T47D (cell line): Measurements from ENCODE around the gene L1TD1.

Experiments
- DNase-seq, 2 experiments: peaks; one replicate each; pipeline versions ENCODE4 v3.0.0 to v3.0.0-alpha.2; 2011 to 2012; ENCODE audit warnings: low read depth in 1 of 2, low spot score in 1 of 2
- JUND ChIP-seq: IDR thresholded peaks from 2 replicates; pipeline ENCODE4 v1.6.1; 2012; ENCODE audit warnings: low read depth
- in situ Hi-C: cut with HindIII; loops from 2 replicates; pipeline ENCODE4 v1.10.0; 2016; ENCODE audit warnings: low sequenced_read_pairs, low pct_unique_long_range_greater_than_20kb

The L1TD1 gene

DNA sequence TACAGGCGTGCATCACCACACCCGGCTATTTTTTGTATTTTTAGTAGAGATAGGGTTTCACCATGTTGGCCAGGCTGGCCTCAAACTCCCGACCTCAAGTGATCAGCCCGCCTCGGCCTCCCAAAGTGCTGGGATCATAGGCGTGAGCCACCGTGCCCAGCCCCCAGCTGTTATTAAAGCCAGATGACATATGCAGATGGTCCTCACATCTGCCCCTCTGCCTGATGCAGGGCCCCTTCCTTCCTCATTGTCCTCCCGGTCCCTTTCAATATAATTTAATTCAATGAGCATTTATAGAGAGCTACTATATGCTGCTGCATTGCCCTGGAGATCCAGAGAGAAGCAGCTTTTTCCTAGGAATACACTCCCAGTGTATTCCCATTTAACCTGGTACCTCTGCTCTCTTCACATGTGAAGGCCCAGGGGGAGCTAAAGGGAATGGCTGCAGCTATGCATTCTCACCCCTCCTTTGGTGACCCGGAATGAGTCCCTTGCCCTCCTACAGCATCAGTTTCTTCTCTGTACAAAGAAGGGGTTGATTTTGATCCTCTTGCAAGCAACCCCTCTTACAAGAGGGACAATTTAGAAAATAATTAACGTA lies 55.6 kb downstream of the L1TD1 start:
- DNase-seq, result no peak
- TF ChIP-seq JUND, result no peak
- in situ Hi-C loops, result no loop called here

DNA sequence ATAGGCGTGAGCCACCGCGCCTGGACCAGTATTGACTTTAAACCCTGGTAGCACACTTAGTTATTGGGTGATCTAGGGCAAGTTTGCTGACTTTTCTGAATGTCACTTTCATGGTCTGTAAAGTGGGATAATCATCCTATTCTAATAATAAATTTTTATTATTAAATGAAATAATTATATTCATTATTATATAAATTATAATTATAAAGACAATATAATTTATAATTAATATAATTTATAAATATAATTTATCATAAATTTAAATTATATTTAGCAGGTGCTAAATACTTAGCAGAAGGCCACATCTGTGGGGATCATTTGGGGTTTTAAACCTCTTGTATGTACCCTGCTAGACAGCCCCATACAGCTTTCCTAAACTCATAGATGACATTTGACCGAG lies 64.9 kb downstream of the L1TD1 start:
- DNase-seq, result no peak
- in situ Hi-C loops, result no loop called here
- no peak for TF ChIP-seq JUND

DNA sequence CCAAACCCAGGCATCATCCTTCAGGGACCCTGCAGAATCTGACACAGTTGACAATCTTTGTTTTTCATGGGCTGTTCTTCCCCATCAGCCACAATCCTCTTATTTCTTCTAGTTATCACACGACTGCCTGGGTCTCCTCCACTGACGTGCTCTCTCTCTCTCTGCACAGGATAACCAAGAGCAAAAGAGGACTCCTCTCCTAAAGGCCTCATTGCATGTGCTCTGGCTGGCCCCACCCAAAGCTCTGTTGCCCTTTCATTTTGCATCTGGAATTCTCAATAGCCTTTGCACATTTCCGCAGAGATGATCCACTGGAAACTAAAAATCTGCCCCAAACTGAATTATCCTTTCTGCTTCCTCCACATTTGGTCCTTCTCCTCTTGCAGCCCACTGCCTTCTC lies 66.0 kb downstream of the L1TD1 start:
- in situ Hi-C loops, result no loop called here
- no peak for TF ChIP-seq JUND
- no peak for DNase-seq
